HepG2 (cell line): ENCODE data around the gene CD320. TPM values are rescaled to one million over a fixed set of nuclear protein-coding genes. Genes with fewer than 3 reads are reported as not detected.

ENCODE experiments used
- CEBPZ ChIP-seq: IDR thresholded peaks from 2 replicates; pipeline ENCODE4 v1.6.1; 2012; ENCODE audit warnings: low read length, improper control_type of control experiment
- DNMT1 ChIP-seq: sonication (generic); formaldehyde crosslinking; IDR thresholded peaks from 2 replicates; pipeline ENCODE4 v1.5.1; 2020; ENCODE audit warnings: mild to moderate bottlenecking, missing genetic modification reagents
- HNF4G ChIP-seq, 2 experiments: sonication (generic) in 1 of 2; formaldehyde crosslinking in 1 of 2; IDR thresholded peaks; 2 replicates each; pipeline versions ENCODE4 v1.4.0 to v1.6.1; 2011 to 2020; ENCODE audit warnings: borderline replicate concordance in 2 of 2, low read depth in 2 of 2, mild to moderate bottlenecking in 2 of 2, low read length in 1 of 2, missing genetic modification reagents in 1 of 2, moderate library complexity in 1 of 2
- HOMEZ ChIP-seq: IDR thresholded peaks from 2 replicates; pipeline ENCODE4 v1.6.1; 2016; ENCODE audit warnings: low read depth
- MATR3 ChIP-seq: sonication (generic); formaldehyde crosslinking; IDR thresholded peaks from 2 replicates; pipeline ENCODE4 v1.4.0; 2020; ENCODE audit warnings: missing genetic modification reagents
- RAD21 ChIP-seq: fragments of 450-650 bp; formaldehyde crosslinking; IDR thresholded peaks from 2 replicates; pipeline ENCODE4 v1.5.0; 2020; ENCODE audit warnings: mild to moderate bottlenecking
- SSRP1 ChIP-seq: IDR thresholded peaks from 2 replicates; pipeline ENCODE4 v1.6.1; 2016; ENCODE audit warnings: control low read depth
- YEATS2 ChIP-seq: sonication (generic); formaldehyde crosslinking; IDR thresholded peaks from 2 replicates; pipeline ENCODE4 v1.4.0; 2020; ENCODE audit warnings: missing genetic modification reagents, borderline replicate concordance
- ZBTB2 ChIP-seq: sonication (generic); formaldehyde crosslinking; IDR thresholded peaks from 2 replicates; pipeline ENCODE4 v1.8.0; 2022; ENCODE audit warnings: low read depth, missing genetic modification reagents
- ZFP90 ChIP-seq: sonication (generic); formaldehyde crosslinking; IDR thresholded peaks from 2 replicates; pipeline ENCODE4 v1.8.0; 2022; ENCODE audit warnings: missing genetic modification reagents, mild to moderate bottlenecking, inconsistent platforms, borderline replicate concordance
- ZNF484 ChIP-seq: sonication (generic); formaldehyde crosslinking; IDR thresholded peaks from 2 replicates; pipeline ENCODE4 v1.5.1; 2020; ENCODE audit warnings: mild to moderate bottlenecking, low read depth, missing genetic modification reagents, borderline replicate concordance
- ZNF720 ChIP-seq: sonication (generic); formaldehyde crosslinking; IDR thresholded peaks from 2 replicates; pipeline ENCODE4 v1.4.0; 2020; ENCODE audit warnings: missing genetic modification reagents
- polyA plus RNA-seq, 8 experiments: library from polyadenylated mRNA; depleted of rRNA in 3 of 8; stranded (reverse) in 7 of 8; unstranded in 1 of 8; fragments of >200 nt; fragmentation: Illumina TruSeq in 4 of 8; extraction: Trizol in 4 of 8; gene quantifications; 2 replicates each; pipeline versions ENCODE4 v1.2.1 to v1.2.3, GENCODE V29; 2011 to 2016; ENCODE audit warnings: low read depth in 4 of 8, missing spikeins in 1 of 8, mixed read lengths in 1 of 8; ENCODE audit not compliant: insufficient read depth in 1 of 8
- total RNA-seq, 5 experiments: library from RNA; depleted of rRNA; stranded (reverse); fragments of >200 nt; fragmentation: Illumina TruSeq; extraction: Trizol; gene quantifications; 2 replicates each; pipeline ENCODE4 v1.2.3, GENCODE V29; 2016; ENCODE audit warnings: low read depth in 1 of 5

The CD320 gene
- total and polyA plus RNA-seq, 2 of the 13 experiments (the other 11 are each of a cell fraction or from before 2014, with no cell fraction given), result 83.1 to 99.9 TPM

GRCh38 chr19:8321067-8321985 is 13.2 kb upstream of the CD320 start, which contains the start of the genes NDUFA7 and RPS28 (continued):
- no peak for TF ChIP-seq HNF4G (IDR thresholded peaks at IDR 0.05; ENCODE audit: borderline replicate concordance, low read depth, low read length)
- no peak for TF ChIP-seq HNF4G (CRISPR knock-in tag; IDR thresholded peaks at IDR 0.05; ENCODE audit: borderline replicate concordance, low read depth)
- peak; percentile 62; the same call in 1 of the 2 replicates for TF ChIP-seq HOMEZ (CRISPR knock-in tag)
- TF ChIP-seq RAD21 (CRISPR knock-in tag), result peak; percentile 58
- no peak for TF ChIP-seq ZNF484 (CRISPR knock-in tag)
- peak; percentile 98 for TF ChIP-seq YEATS2 (CRISPR knock-in tag)
- no peak for TF ChIP-seq MATR3 (CRISPR knock-in tag)
- TF ChIP-seq ZFP90 (CRISPR knock-in tag), result peak; percentile 80
- TF ChIP-seq SSRP1 (CRISPR knock-in tag), result no peak
- no peak for TF ChIP-seq CEBPZ
- peak; percentile 46; the same call in 1 of the 2 replicates for TF ChIP-seq ZBTB2 (CRISPR knock-in tag)
- TF ChIP-seq ZNF720 (CRISPR knock-in tag), result no peak
- TF ChIP-seq DNMT1 (CRISPR knock-in tag), result no peak
- TF ChIP-seq, all 625 proteins: peak for 281
